SK-N-SH treated with all-trans-retinoic acid at 6 μM for 48 hours (cell line): ENCODE results near the gene BTC.

Experiments used
- ATAC-seq: fragments of 200-7000 bp; cut with Tn5 transposase; 3 replicates; pipeline ENCODE4 v1.9.1; 2020; ENCODE audit warnings: mild to moderate bottlenecking, moderate library complexity
- ARNTL ChIP-seq: fragments of 450-650 bp; formaldehyde crosslinking; IDR thresholded peaks from 2 replicates; pipeline ENCODE4 v1.5.0; 2020; ENCODE audit warnings: low read depth, mild to moderate bottlenecking, moderate library complexity, borderline replicate concordance
- BACH2 ChIP-seq: fragments of 250-450 bp; sonication (Bioruptor Pico); IDR thresholded peaks from 2 replicates; pipeline ENCODE4 v1.9.0; 2021; ENCODE audit warnings: mild to moderate bottlenecking, borderline replicate concordance
- CSDC2 ChIP-seq: fragments of 250-450 bp; sonication (Bioruptor Pico); IDR thresholded peaks from 2 replicates; pipeline ENCODE4 v1.5.0; 2020; ENCODE audit warnings: mild to moderate bottlenecking, moderate library complexity
- GLIS3 ChIP-seq: fragments of 250-450 bp; sonication (Bioruptor Pico); IDR thresholded peaks from 2 replicates; pipeline ENCODE4 v1.5.0; 2020; ENCODE audit warnings: mild to moderate bottlenecking, moderate library complexity
- ISL1 ChIP-seq: fragments of 250-450 bp; sonication (Bioruptor Pico); IDR thresholded peaks from 2 replicates; pipeline ENCODE4 v2.1.2; 2022; ENCODE audit warnings: mild to moderate bottlenecking, moderate library complexity
- OSR1 ChIP-seq: fragments of 250-450 bp; sonication (Bioruptor Pico); IDR thresholded peaks from 2 replicates; pipeline ENCODE4 v1.8.0; 2022; ENCODE audit warnings: moderate library complexity, mild to moderate bottlenecking, inconsistent platforms
- PPARA ChIP-seq: fragments of 250-450 bp; sonication (Bioruptor Pico); IDR thresholded peaks from 2 replicates; pipeline ENCODE4 v1.5.0; 2020; ENCODE audit warnings: mild to moderate bottlenecking, borderline replicate concordance
- RARB ChIP-seq: fragments of 250-450 bp; sonication (Bioruptor Pico); IDR thresholded peaks from 2 replicates; pipeline ENCODE4 v1.8.0; 2021; ENCODE audit warnings: mild to moderate bottlenecking, moderate library complexity
- SNAI2 ChIP-seq: fragments of 250-450 bp; sonication (Bioruptor Pico); IDR thresholded peaks from 2 replicates; pipeline ENCODE4 v1.5.0; 2020; ENCODE audit warnings: mild to moderate bottlenecking, moderate library complexity
- TCF4 ChIP-seq: fragments of 250-450 bp; sonication (Bioruptor Pico); IDR thresholded peaks from 2 replicates; pipeline ENCODE4 v1.8.0; 2021; ENCODE audit warnings: mild to moderate bottlenecking, moderate library complexity, borderline replicate concordance
- TOX ChIP-seq: fragments of 250-450 bp; sonication (Bioruptor Pico); IDR thresholded peaks from 2 replicates; pipeline ENCODE4 v1.8.0; 2021; ENCODE audit warnings: mild to moderate bottlenecking, moderate library complexity, borderline replicate concordance
- TSHZ2 ChIP-seq: fragments of 250-450 bp; sonication (Bioruptor Pico); IDR thresholded peaks from 2 replicates; pipeline ENCODE4 v1.5.0; 2020; ENCODE audit warnings: mild to moderate bottlenecking, moderate library complexity
- ZC3H10 ChIP-seq: fragments of 250-450 bp; sonication (Bioruptor Pico); IDR thresholded peaks from 2 replicates; pipeline ENCODE4 v1.5.1; 2021; ENCODE audit warnings: mild to moderate bottlenecking, moderate library complexity
- ZFP3 ChIP-seq: fragments of 250-450 bp; sonication (Bioruptor Pico); IDR thresholded peaks from 2 replicates; pipeline ENCODE4 v1.5.0; 2020; ENCODE audit warnings: mild to moderate bottlenecking, moderate library complexity
- ZFP30 ChIP-seq: fragments of 450-650 bp; formaldehyde crosslinking; IDR thresholded peaks from 2 replicates; pipeline ENCODE4 v1.5.0; 2022; ENCODE audit warnings: mild to moderate bottlenecking, moderate library complexity
- ZNF565 ChIP-seq: fragments of 450-650 bp; formaldehyde crosslinking; conservative IDR thresholded peaks from 2 replicates; pipeline ENCODE4 v1.5.0; 2020; ENCODE audit warnings: low read depth, mild to moderate bottlenecking, moderate library complexity
- ZNF70 ChIP-seq: fragments of 450-650 bp; formaldehyde crosslinking; IDR thresholded peaks from 2 replicates; pipeline ENCODE4 v1.5.0; 2020; ENCODE audit warnings: mild to moderate bottlenecking, moderate library complexity
- TF ChIP-seq, protein P1 (sequence below): fragments of 250-450 bp; sonication (Bioruptor Pico); IDR thresholded peaks from 2 replicates; pipeline ENCODE4 v1.5.1; 2020; ENCODE audit warnings: low read depth, mild to moderate bottlenecking, moderate library complexity
- TF ChIP-seq, protein P2 (sequence below): fragments of 250-450 bp; sonication (Bioruptor Pico); IDR thresholded peaks from 2 replicates; pipeline ENCODE4 v1.5.1; 2021; ENCODE audit warnings: mild to moderate bottlenecking, moderate library complexity
- TF ChIP-seq, protein P3 (sequence below): fragments of 250-450 bp; sonication (Bioruptor Pico); IDR thresholded peaks from 2 replicates; pipeline ENCODE4 v1.8.0; 2020; ENCODE audit warnings: mild to moderate bottlenecking, moderate library complexity, borderline replicate concordance

Gene BTC

GRCh38 chr4:74794382-74795010, at the start of gene BTC:
Gene BTC, minus strand, starts transcription at chr4:74794523. Its CDS starts 198 bp downstream, at chr4:74794325.
- TF ChIP-seq, protein P1, sequence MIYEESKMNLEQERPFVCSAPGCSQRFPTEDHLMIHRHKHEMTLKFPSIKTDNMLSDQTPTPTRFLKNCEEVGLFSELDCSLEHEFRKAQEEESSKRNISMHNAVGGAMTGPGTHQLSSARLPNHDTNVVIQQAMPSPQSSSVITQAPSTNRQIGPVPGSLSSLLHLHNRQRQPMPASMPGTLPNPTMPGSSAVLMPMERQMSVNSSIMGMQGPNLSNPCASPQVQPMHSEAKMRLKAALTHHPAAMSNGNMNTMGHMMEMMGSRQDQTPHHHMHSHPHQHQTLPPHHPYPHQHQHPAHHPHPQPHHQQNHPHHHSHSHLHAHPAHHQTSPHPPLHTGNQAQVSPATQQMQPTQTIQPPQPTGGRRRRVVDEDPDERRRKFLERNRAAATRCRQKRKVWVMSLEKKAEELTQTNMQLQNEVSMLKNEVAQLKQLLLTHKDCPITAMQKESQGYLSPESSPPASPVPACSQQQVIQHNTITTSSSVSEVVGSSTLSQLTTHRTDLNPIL (CRISPR knock-in tag), result no peak
- TF ChIP-seq PPARA (CRISPR knock-in tag), result no peak
- TF ChIP-seq GLIS3, result no peak
- TF ChIP-seq TCF4 (CRISPR knock-in tag), result no peak
- no peak for TF ChIP-seq ZC3H10 (CRISPR knock-in tag)
- TF ChIP-seq ZFP30, result no peak
- TF ChIP-seq OSR1 (CRISPR knock-in tag), result no peak
- TF ChIP-seq, protein P2, sequence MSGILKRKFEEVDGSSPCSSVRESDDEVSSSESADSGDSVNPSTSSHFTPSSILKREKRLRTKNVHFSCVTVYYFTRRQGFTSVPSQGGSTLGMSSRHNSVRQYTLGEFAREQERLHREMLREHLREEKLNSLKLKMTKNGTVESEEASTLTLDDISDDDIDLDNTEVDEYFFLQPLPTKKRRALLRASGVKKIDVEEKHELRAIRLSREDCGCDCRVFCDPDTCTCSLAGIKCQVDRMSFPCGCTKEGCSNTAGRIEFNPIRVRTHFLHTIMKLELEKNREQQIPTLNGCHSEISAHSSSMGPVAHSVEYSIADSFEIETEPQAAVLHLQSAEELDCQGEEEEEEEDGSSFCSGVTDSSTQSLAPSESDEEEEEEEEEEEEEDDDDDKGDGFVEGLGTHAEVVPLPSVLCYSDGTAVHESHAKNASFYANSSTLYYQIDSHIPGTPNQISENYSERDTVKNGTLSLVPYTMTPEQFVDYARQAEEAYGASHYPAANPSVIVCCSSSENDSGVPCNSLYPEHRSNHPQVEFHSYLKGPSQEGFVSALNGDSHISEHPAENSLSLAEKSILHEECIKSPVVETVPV (CRISPR knock-in tag), result no peak
- TF ChIP-seq BACH2 (CRISPR knock-in tag), result no peak
- TF ChIP-seq CSDC2 (CRISPR knock-in tag), result no peak
- ATAC-seq, result peak; percentile 66

DNA sequence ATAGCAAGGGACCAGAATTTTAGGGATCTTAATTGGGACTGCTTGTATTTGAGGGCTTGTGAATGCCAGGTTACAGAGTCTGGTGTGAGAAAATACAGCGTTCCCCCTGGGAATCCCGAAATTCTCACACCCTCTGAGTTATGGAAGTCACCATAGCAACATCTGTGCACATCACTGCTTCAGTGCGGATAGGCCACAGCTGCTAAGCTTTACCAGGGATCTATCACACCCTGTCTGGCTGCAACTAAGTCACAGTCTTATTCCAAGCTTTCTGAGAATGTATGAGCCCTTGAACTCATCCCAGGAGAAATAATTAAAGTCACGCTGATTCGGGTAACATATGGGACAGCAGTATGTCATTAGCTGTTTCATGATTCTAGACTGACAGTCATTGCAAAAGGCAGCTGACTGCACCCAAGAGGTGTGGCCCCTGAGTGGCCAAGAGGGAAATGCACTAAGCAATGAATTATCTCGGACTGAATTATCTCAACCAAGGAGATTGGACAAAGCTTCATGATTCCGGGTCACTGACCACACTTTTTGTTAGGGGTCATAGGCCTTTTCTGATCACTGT, 46.7 kb upstream of the BTC start:
- ATAC-seq, result no peak
- TF ChIP-seq ZFP30 (no peak), RARB (CRISPR knock-in tag) (no peak), ZC3H10 (CRISPR knock-in tag) (no peak), ZFP3 (CRISPR knock-in tag) (no peak), TCF4 (CRISPR knock-in tag) (no peak), ISL1 (CRISPR knock-in tag) (no peak), CSDC2 (CRISPR knock-in tag) (no peak), OSR1 (CRISPR knock-in tag) (no peak), BACH2 (CRISPR knock-in tag) (no peak), GLIS3 (no peak), SNAI2 (CRISPR knock-in tag) (no peak), ARNTL (CRISPR knock-in tag) (no peak), TSHZ2 (CRISPR knock-in tag) (no peak), ZNF565 (CRISPR knock-in tag) (no peak), ZNF70 (no peak), TOX (no peak)
- TF ChIP-seq, protein P3, sequence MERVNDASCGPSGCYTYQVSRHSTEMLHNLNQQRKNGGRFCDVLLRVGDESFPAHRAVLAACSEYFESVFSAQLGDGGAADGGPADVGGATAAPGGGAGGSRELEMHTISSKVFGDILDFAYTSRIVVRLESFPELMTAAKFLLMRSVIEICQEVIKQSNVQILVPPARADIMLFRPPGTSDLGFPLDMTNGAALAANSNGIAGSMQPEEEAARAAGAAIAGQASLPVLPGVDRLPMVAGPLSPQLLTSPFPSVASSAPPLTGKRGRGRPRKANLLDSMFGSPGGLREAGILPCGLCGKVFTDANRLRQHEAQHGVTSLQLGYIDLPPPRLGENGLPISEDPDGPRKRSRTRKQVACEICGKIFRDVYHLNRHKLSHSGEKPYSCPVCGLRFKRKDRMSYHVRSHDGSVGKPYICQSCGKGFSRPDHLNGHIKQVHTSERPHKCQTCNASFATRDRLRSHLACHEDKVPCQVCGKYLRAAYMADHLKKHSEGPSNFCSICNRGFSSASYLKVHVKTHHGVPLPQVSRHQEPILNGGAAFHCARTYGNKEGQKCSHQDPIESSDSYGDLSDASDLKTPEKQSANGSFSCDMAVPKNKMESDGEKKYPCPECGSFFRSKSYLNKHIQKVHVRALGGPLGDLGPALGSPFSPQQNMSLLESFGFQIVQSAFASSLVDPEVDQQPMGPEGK (CRISPR knock-in tag), result no peak
- TF ChIP-seq, protein P1 (CRISPR knock-in tag), result no peak
- TF ChIP-seq, protein P2 (CRISPR knock-in tag), result no peak
